Activated effector memory CD4-positive, alpha-beta T cell treated with anti-CD3 and anti-CD28 coated beads, Interleukin-2, amount 50 U/mL, for 16 hours (primary cell): ENCODE data around the gene MPP2.
A peak's percentile ranks its signal among the peaks of the same experiment; 100 is the strongest.
"Not testable (repeated sequence)": the region's sequence is repeated elsewhere in the genome, so short reads cannot be mapped to it uniquely, and the experiment has no call there.

ENCODE experiments used
- DNase-seq: peaks from one replicate; pipeline ENCODE4 v3.0.0-alpha.2; 2020

MPP2 gene

GRCh38 chr17:43927929-43928328 is 20.6 kb upstream of the MPP2 start:
- DNase-seq = not testable (repeated sequence)

DNA sequence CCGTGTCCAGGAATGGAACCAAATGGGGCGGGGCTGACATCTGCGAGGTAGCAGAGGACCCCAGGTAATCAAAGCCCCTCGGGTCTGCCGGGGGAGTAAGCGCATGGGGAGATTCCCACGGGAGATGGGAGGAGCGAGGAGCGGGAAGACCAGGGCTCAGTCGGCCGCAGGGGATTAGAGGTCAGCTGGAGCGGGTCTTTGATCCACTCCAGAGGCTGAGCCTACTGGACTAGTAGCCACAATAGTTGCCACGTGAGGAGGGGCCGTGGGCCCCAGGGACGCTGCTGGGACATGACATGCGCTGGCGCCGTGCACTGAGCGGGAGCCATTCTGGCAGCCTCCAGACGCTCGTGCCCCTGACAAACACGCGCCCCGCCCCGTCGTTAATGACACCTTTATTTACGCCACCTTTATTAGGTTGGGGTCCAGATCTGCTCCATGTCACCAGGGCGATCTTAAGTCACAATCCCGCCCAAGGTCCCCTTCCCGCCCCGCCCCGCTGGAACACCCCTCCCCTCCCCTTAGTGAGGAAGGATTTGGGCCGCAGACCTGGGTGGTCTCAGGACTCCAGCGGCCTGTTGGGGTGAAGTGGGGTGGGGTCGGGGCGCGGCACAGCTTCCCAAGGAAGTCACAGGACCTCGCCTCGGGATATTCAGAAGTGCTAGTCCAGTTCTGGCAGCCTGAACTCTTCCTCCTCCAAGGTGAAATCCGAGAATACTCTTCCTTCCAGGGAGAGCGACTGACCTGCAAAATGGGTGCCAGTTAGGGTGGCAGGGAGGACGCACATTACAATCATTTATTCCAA is 19.9 kb upstream of the MPP2 start:
- peak; percentile 62 for DNase-seq

GRCh38 chr17:43924558-43924957 is 17.2 kb upstream of the MPP2 start:
- no peak for DNase-seq

DNA sequence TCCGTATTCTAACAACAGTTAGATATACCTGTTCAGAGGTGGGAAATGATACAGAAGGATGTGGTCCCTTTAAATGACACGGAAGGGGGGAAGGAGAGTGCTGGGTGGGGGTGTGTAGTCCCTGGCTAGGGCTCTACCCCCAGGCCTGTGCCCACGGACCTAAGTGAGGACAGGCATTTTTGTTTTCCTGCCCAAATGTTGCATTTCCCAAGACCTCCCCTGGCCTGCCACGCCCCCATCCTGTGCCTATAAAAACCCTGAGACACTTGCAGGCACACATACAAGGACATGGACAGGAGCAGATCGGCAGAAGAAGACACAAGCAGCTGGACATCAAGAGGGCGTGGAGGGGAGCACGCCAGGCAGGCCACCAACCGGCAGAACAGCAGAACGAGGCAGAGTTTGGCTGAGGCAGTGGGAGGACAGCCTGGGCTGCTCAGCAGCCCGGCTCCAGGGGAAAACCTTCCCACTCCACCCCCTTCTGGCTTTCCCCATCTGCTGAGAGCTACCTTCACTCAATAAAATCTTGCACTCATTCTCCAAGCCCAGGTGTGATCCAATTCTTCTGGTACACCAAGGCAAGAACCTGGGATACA is 13.3 kb upstream of the MPP2 start:
- no peak for DNase-seq

DNA sequence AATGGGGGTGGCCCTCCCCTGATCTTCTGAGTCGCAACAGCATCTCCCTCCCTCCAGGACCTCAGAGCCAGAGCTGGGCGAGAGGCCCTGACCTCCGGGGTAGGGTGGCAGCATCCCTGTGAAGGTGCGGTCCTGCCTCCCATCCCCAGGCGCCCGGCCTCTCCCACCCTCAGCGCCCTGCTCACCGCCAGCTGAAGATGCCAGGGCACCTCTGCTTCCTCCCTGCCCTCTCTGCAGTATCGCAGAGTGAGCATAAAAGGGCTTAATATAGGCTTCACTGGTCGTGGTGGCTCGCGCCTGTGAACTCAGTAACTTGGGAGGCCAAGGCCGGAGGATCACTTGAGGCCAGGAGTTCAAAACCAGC is 10.7 kb upstream of the MPP2 start:
- DNase-seq = no peak

DNA sequence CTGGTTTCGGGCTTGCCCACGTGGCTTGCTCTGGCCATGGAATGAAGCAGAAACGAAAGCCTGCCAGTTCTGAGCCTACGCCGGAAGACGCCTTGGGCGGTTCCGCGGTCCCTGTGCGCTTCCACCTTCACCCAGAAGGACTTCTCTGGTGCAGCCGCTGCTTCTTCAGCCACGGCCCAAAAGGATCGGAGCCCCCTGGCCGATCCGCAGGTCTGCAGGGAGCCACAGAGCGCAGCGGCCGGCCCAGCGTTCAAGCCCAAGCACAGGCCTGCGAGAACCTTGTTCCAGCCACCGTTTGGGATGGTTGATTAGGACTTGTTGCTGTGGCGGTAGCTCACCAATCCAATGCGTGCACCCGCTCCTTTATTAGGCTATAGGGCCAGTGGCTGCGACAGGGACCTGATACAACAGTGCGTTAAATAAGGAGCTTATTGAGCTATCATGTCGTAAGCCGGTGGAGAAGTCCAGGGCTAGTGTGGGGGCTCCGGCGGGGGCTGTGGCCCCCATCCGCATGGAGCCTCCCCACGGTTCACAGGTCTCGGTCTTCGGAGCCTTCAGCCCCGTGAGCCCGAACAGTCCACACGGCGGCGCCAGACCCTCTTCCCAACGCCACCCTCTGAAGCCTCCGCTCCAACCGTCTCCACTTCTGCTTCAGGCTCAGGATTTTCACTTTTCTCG is 10.2 kb upstream of the MPP2 start:
- peak; percentile 84 for DNase-seq

- DNase-seq = no peak
Measured at GRCh38 chr17:43917016-43917347, 9.6 kb upstream of the MPP2 start.

- no peak for DNase-seq
Measured at GRCh38 chr17:43916385-43916784, 9.0 kb upstream of the MPP2 start.

GRCh38 chr17:43915559-43915958 is 8.2 kb upstream of the MPP2 start:
- DNase-seq = no peak

GRCh38 chr17:43914451-43914850 is 7.1 kb upstream of the MPP2 start:
- no peak for DNase-seq

DNA sequence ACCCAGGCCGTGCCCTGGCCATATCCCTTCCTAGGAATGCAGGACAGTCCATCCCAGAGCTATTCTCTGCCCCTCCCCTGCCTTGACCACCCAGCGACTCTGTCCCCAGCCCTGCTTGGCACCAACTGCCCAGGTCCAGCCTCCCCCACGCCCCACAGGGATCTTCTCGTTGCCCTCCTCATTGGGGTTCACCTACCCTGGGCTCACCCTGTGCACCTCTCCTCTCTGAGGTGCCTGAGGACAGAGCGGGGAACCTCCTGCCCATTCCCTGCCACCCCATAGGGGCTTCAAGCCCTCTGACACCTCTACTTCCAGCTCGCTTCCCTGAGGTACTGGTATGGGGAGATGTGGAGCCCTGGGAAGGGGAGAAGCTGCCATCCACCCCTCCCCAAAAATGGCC is 6.2 kb upstream of the MPP2 start:
- no peak for DNase-seq

DNA sequence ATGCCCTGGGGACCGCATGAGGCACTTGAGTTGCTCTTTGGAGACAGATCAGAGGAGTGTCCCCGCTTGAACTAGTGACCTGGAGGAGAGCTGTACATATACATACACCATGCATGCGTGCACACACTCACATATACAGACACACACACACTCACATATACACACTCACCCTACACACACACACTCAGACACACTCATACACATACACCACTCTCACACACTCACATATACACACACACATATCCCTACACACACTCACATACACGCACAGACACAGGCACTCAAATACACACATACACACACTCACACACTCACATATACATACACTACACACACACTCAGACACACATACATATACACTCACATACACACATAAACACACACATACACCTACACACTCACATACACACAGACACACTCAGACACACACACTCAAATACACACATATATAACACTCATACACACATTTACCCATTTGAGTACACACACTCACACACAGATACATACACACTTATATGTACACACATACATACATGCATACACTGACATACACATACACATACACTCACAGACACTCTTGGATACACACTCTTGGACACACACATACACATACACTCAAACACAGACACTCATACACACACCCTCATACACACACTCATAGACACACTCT is 5.4 kb upstream of the MPP2 start:
- no peak for DNase-seq

GRCh38 chr17:43911904-43912303 is 4.6 kb upstream of the MPP2 start:
- no peak for DNase-seq

- no peak for DNase-seq
Measured at GRCh38 chr17:43909537-43910231, 2.3 kb upstream of the MPP2 start.

DNA sequence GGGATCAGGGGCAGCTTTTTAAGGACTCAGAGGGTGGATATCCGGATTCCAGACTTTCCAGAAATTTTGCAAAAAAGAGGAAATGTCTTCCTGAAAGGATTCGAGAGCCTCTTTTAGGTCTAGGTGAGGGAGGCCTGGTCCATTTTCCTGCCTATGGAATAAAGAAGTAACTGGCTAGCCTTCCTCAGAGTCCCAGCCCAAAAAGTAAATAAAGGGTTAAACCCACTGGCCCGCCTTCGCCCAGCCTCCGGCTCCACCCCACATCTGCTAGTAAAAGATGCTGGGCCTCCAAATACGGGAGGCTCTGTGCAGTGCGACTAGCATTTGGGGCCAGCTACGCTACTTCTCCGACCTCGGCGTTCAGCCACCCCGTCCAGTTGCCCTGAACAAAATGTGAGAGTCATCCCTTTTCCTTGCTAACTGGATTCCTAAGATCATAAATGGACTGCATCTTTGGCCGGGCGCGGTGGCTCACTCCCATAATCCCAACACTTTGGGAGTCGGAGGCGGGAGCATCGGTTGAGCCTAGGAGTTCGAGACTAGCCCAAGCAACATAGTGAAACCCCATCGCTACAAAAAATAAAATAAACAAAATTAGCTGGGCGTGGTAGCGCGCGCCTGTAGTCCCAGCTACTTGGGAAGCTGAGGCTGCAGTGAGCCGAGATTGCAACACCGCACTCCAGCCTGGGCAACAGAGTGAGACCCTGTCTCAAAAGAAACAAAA is 824 bp upstream of the MPP2 start:
- peak; percentile 82 for DNase-seq

DNA sequence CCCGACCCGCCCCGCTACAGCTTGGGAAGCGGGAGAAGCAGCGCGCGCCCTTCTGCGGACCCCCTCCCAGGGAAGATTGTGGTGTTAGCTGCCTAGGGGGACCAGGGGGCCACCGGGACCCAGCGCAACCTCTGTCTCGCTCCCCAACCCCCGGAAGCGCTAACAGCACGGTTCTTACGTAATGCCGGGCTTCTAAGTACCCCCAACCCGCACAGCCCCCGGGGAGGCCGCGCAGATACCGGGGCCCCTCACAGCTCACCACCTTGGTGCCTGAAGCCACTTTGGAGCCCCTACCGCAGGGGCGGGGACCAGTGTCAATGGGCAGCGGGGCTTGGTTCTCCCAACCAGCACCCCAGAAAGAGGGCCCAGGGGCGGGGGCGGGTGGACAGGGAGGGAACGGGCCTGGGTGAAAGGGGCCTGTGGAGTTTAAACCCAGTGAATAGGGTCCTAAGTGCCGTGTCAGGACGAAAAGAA is 348 bp downstream of the MPP2 start:
- peak; percentile 64 for DNase-seq

- DNase-seq = peak; percentile 76
Measured at GRCh38 chr17:43905985-43906852, 1.1 kb downstream of the MPP2 start.

DNA sequence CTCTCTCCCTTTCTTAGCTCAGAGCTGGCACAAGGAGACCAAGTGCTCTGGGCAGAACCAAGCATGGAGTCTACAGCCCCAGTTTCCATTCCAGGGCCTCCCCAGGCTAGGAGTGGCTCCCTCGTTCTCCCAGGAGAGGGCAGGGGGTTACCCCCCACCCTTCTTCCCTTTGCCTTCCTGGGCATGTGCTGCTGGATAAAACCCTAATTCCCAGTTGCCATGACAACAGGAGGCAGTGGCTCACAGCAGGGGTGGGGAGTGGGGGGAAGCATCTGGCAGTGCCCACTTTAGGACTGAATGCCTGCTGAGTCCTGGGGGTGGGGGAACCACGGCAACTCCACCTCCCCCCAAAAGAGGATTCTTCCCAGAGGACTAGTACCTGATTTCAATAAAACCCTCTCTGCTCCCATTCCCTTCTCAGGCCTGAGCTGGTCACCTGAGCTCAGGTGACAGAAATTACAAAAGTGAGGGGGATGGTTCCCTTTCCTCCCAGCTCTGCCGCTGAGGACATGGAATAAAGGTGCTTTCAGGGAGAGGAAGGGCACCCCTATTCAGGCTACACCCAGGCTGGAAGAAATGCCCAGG is 1.8 kb downstream of the MPP2 start:
- no peak for DNase-seq

GRCh38 chr17:43901861-43902589 is 5.3 kb downstream of the MPP2 start:
- no peak for DNase-seq
